Endothelial cell of umbilical vein (primary cell): Measurements from ENCODE around the gene LEMD3. TPM values are rescaled to one million over a fixed set of nuclear protein-coding genes. Genes with fewer than 3 reads are reported as not detected.
A peak's percentile ranks its signal among the peaks of the same experiment; 100 is the strongest.

Experiments
- BruUV-seq: library from RNA; stranded (reverse); fragments of 400-500 nt; replicated peaks from 2 replicates; lab custom pipeline; 2021; lab: Mats Ljungman, UMichigan
- CTCF ChIA-PET: fragments of 300-600, 350-600 bp; sonication (Branson Sonifier 250); formaldehyde crosslinking; loops from one replicate; lab custom pipeline; 2021; ENCODE audit warnings: antibody characterized with exemption, inconsistent platforms; lab: Charles Lee
- POLR2A ChIA-PET: fragments of 300-600, 350-600 bp; sonication (Branson Sonifier 250); formaldehyde crosslinking; loops from one replicate; lab custom pipeline; 2021; ENCODE audit warnings: antibody characterized with exemption, inconsistent platforms; lab: Charles Lee
- DNase-seq: peaks from one replicate; pipeline ENCODE4 v3.0.0-alpha.2; 2011; ENCODE audit warnings: low read depth, low spot score
- FAIRE-seq: peaks from 2 replicates; lab custom pipeline; 2011; peaks lifted over from hg19 to GRCh38; lab: Jason Lieb, UNC
- H2AFZ ChIP-seq: 2 replicates; pipeline ENCODE4 v1.6.0; 2012; ENCODE audit warnings: low read depth, low read length, control low read depth, inconsistent platforms
- H3K27ac ChIP-seq: 2 replicates; pipeline ENCODE4 v1.5.1; 2011; ENCODE audit warnings: low read depth, mild to moderate bottlenecking, control low read depth, low read length, moderate library complexity; ENCODE audit not compliant: insufficient read depth
- H3K27me3 ChIP-seq, 2 experiments: 2 replicates each; pipeline versions ENCODE4 v1.6.0 to v1.6.1; 2011; ENCODE audit warnings: low read length in 2 of 2, mixed read lengths in 1 of 2; ENCODE audit not compliant: control insufficient read depth in 2 of 2, insufficient read depth in 2 of 2
- H3K36me3 ChIP-seq, 2 experiments: 2 replicates in 1 of 2; 3 replicates in 1 of 2; pipeline ENCODE4 v1.5.1; 2011; ENCODE audit warnings: low read length in 2 of 2, mild to moderate bottlenecking in 1 of 2, moderate library complexity in 1 of 2; ENCODE audit not compliant: control insufficient read depth in 2 of 2, insufficient read depth in 2 of 2; ENCODE audit errors: extremely low read depth in 1 of 2
- H3K4me1 ChIP-seq: 3 replicates; pipeline ENCODE4 v1.5.1; 2011; ENCODE audit warnings: mild to moderate bottlenecking, low read length; ENCODE audit not compliant: control insufficient read depth, insufficient read depth; ENCODE audit errors: extremely low read depth
- H3K4me2 ChIP-seq: 2 replicates; pipeline ENCODE4 v1.6.1; 2011; ENCODE audit warnings: low read length, control low read depth, mixed read lengths; ENCODE audit not compliant: insufficient read depth
- H3K4me3 ChIP-seq, 3 experiments: fragments of 200-600 bp in 1 of 3; sonication (generic), shearing (Covaris generic) in 1 of 3; replicated peaks in 1 of 3; 2 replicates each; pipeline ENCODE4 v1.5.1; 2011 to 2016; ENCODE audit warnings: control low read depth in 3 of 3, low read length in 3 of 3, mild to moderate bottlenecking in 2 of 3, inconsistent platforms in 1 of 3, low read depth in 1 of 3, moderate library complexity in 1 of 3; ENCODE audit not compliant: insufficient read depth in 1 of 3
- H3K79me2 ChIP-seq: 2 replicates; pipeline ENCODE4 v1.6.0; 2012; ENCODE audit warnings: low read length, inconsistent platforms; ENCODE audit not compliant: control insufficient read depth, insufficient read depth
- H3K9ac ChIP-seq: replicated peaks from 2 replicates; pipeline ENCODE3; 2011; ENCODE audit warnings: low read length, control low read depth; ENCODE audit not compliant: insufficient read depth; ENCODE audit errors: extremely low read depth
- H3K9me1 ChIP-seq: replicated peaks from 3 replicates; pipeline ENCODE4 v1.6.0; 2011; ENCODE audit warnings: mild to moderate bottlenecking, low read length; ENCODE audit not compliant: control insufficient read depth, insufficient read depth; ENCODE audit errors: extremely low read depth
- H3K9me3 ChIP-seq: replicated peaks from 2 replicates; pipeline ENCODE4 v1.5.1; 2012; ENCODE audit warnings: low read length, inconsistent platforms; ENCODE audit not compliant: control insufficient read depth, insufficient read depth
- H4K20me1 ChIP-seq: replicated peaks from 2 replicates; pipeline ENCODE3; 2011; ENCODE audit warnings: mild to moderate bottlenecking, low read length; ENCODE audit not compliant: control insufficient read depth, insufficient read depth; ENCODE audit errors: extremely low read depth
- EZH2 ChIP-seq: IDR thresholded peaks from 2 replicates; pipeline ENCODE4 v1.6.1; 2012; ENCODE audit warnings: borderline replicate concordance, low read depth, mild to moderate bottlenecking, moderate library complexity, low read length, inconsistent platforms; ENCODE audit not compliant: severe bottlenecking
- FOS ChIP-seq: IDR thresholded peaks from 2 replicates; pipeline ENCODE4 v1.6.1; 2011; ENCODE audit warnings: mild to moderate bottlenecking, low read length, moderate library complexity, borderline replicate concordance; ENCODE audit not compliant: insufficient read depth
- GATA2 ChIP-seq: IDR thresholded peaks from 2 replicates; pipeline ENCODE4 v1.7.0; 2011; ENCODE audit warnings: low read depth, mild to moderate bottlenecking, moderate library complexity, mixed read lengths, low read length; ENCODE audit not compliant: insufficient read length, insufficient read depth
- JUN ChIP-seq: IDR thresholded peaks from 2 replicates; pipeline ENCODE4 v1.6.1; 2011; ENCODE audit warnings: borderline replicate concordance, low read depth; ENCODE audit not compliant: insufficient read length, insufficient read depth
- MYC ChIP-seq: IDR thresholded peaks from one replicate; pipeline ENCODE4 v1.6.1; 2011; ENCODE audit warnings: mild to moderate bottlenecking, low read depth, low read length
- POLR2A ChIP-seq: IDR thresholded peaks from 2 replicates; pipeline ENCODE4 v1.6.1; 2012; ENCODE audit warnings: low read depth, mild to moderate bottlenecking, control low read depth, low read length
- POLR2AphosphoS5 ChIP-seq: IDR thresholded peaks from 2 replicates; pipeline ENCODE4 v1.6.1; 2012; ENCODE audit warnings: low read depth, mild to moderate bottlenecking, control low read depth, low read length, moderate library complexity; ENCODE audit not compliant: insufficient read depth
- dilution Hi-C: fragments of 300-500 bp; cut with MboI; formaldehyde crosslinking; loops from one replicate; pipeline ENCODE4 v1.15.0; 2019; ENCODE audit warnings: low sequenced_read_pairs; ENCODE audit not compliant: extremely low pct_ligation_motif_present
- intact Hi-C: fragments of 100-400 bp; cut with micrococcal nuclease; formaldehyde crosslinking; loops from one replicate; pipeline ENCODE4 v1.10.0; 2022
- polyA plus RNA-seq, 4 experiments: library from polyadenylated mRNA; depleted of rRNA in 3 of 4; stranded (reverse) in 3 of 4; unstranded in 1 of 4; fragments of >200 nt; gene quantifications; 2 replicates each; pipeline versions ENCODE4 v1.2.1 to v1.2.3, GENCODE V29; 2011 to 2012; ENCODE audit warnings: missing spikeins in 1 of 4
- total RNA-seq: library from RNA; stranded (reverse); gene quantifications from 2 replicates; pipeline ENCODE4 v1.2.3, GENCODE V29; 2021
- TF ChIP-seq, protein P1 (sequence below): IDR thresholded peaks from 2 replicates; pipeline ENCODE4 v1.6.1; 2011; ENCODE audit not compliant: insufficient read depth, insufficient read length
- TF ChIP-seq, protein P2 (sequence below), 2 donors: IDR thresholded peaks; 1 replicate in 1 of 2; 2 replicates in 1 of 2; pipeline ENCODE4 v1.5.1; 2011; ENCODE audit warnings: low read length in 2 of 2, mild to moderate bottlenecking in 2 of 2, moderate library complexity in 2 of 2, control low read depth in 1 of 2, inconsistent platforms in 1 of 2, low read depth in 1 of 2; ENCODE audit not compliant: insufficient read depth in 1 of 2; ENCODE audit errors: extremely low read depth in 1 of 2

Gene LEMD3
- total and polyA plus RNA-seq, 2 donors (not counting 3 experiments of a cell fraction or from before 2014, with no cell fraction given), result 7.4 to 24.2 TPM

DNA sequence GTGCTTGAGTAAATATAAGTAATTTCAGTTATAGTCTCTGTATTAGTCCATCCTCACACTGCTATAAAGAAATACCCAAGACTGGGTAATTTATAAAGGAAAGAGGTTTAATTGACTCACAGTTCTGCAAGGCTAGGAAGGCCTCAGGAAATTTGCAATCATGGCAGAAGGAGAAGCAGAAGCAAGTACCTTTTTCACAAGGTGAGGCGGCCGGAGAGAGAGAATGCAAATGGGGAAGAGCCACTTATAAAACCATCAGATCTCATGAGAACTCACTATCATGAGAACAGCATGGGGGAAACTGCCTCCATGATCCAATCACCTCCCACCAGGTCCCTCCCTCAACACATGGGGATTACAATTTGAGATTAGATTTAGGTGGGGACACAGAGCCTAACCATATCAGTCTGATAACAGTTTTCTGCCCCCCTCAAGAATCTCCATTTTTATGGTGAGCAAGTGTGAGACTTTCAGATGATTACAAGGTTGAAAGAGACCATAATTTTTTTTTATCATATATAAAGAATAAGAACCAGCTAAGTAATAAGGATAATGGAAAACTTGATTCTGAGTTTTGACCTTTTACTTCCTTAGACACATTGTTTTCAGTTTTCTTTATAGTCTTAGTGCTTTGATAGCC is 35.6 kb downstream of the LEMD3 start:
- CTCF ChIA-PET, result interaction anchor here (0.8 to 1.0 kb wide), 2 partner anchors 10 to 408 kb away, joined by 3 read pairs; no protein-coding TSS in a partner anchor
- Histone ChIP-seq H2AFZ (no peak overlapping the region), H3K27me3 (no peaks in the 10 kb centered on the region)

DNA sequence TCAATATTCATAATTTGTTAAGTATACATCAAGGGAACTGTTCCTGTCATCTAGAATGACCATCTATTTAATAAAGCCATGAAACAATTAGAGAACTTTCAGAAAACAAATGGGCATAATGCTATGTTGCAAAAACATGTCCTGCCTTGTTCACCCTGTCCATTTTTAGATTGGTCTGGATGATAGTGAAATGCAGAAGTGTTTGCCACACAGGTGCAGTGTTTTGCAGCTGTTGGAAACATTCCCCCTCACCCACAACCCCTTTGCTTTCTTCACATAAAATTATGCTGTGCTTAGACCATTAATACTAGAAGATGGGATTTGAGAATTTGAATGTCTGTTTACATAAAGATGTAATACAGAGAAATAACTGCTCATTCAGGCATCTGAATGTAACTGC is 36.5 kb downstream of the LEMD3 start:
- dilution Hi-C loops (no loop called here), intact Hi-C loops (no loop called here)
- CTCF ChIA-PET, result interaction anchor here (1.0 kb wide), 1 partner anchor 409 kb away, joined by 3 read pairs; no protein-coding TSS in a partner anchor
- Histone ChIP-seq H3K4me3 (no peak overlapping the region), H3K9me3 (no peaks in the 10 kb centered on the region), H4K20me1 (peaks cover 2% of the 10 kb centered on the region), H3K27me3 (no peaks in the 10 kb centered on the region), H3K36me3 (no peaks in the 10 kb centered on the region), H3K4me1 (peaks cover 17% of the 10 kb centered on the region), H3K9me1 (no peaks in the 10 kb centered on the region), H3K27ac (no peak overlapping the region), H3K9ac (no peak overlapping the region), H3K4me2 (no peak overlapping the region), H2AFZ (no peak overlapping the region), H3K79me2 (peaks cover 68% of the 10 kb centered on the region)
- POLR2A ChIA-PET, result no interaction called here
- FAIRE-seq (no peak), DNase-seq (no peak)
- TF ChIP-seq, protein P1, sequence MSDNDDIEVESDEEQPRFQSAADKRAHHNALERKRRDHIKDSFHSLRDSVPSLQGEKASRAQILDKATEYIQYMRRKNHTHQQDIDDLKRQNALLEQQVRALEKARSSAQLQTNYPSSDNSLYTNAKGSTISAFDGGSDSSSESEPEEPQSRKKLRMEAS, result no peak
- TF ChIP-seq GATA2 (no peak), JUN (no peak), POLR2AphosphoS5 (no peak), MYC (no peak), POLR2A (no peak), EZH2 (no peak), FOS (no peak)
- TF ChIP-seq, protein P2, sequence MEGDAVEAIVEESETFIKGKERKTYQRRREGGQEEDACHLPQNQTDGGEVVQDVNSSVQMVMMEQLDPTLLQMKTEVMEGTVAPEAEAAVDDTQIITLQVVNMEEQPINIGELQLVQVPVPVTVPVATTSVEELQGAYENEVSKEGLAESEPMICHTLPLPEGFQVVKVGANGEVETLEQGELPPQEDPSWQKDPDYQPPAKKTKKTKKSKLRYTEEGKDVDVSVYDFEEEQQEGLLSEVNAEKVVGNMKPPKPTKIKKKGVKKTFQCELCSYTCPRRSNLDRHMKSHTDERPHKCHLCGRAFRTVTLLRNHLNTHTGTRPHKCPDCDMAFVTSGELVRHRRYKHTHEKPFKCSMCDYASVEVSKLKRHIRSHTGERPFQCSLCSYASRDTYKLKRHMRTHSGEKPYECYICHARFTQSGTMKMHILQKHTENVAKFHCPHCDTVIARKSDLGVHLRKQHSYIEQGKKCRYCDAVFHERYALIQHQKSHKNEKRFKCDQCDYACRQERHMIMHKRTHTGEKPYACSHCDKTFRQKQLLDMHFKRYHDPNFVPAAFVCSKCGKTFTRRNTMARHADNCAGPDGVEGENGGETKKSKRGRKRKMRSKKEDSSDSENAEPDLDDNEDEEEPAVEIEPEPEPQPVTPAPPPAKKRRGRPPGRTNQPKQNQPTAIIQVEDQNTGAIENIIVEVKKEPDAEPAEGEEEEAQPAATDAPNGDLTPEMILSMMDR (IDR thresholded peaks at IDR 0.05; ENCODE audit: extremely low read depth in 1 of 2, insufficient read depth in 1 of 2, low read depth in 1 of 2, low read length in 2 of 2), result no peak
- BruUV-seq, result no TSS peak

More for the DNA sequence above, 35.6 kb downstream of the LEMD3 start:
- DNase-seq (peak; percentile 37), FAIRE-seq (no peak)
- H3K9ac ChIP-seq, result no peak overlapping the region
- H3K36me3 ChIP-seq, result no peaks in the 10 kb centered on the region
- dilution Hi-C loops (no loop called here), intact Hi-C loops (no loop called here)
- H3K27ac ChIP-seq, result no peak overlapping the region
- H3K9me1 ChIP-seq, result no peaks in the 10 kb centered on the region
- peaks cover 70% of the 10 kb centered on the region for H3K79me2 ChIP-seq
- no TSS peak for BruUV-seq
- no peak overlapping the region for H3K4me3 ChIP-seq
- no peak for TF ChIP-seq JUN
- no peak for TF ChIP-seq POLR2A
- TF ChIP-seq GATA2, result no peak
- H3K4me1 ChIP-seq, result peaks cover 14% of the 10 kb centered on the region
- no peaks in the 10 kb centered on the region for H3K9me3 ChIP-seq
- H4K20me1 ChIP-seq, result peaks cover 2% of the 10 kb centered on the region
- no peak overlapping the region for H3K4me2 ChIP-seq
- POLR2A ChIA-PET, result no interaction called here
